ENCODE data around the gene ARHGEF33. TPM values are rescaled to one million over a fixed set of nuclear protein-coding genes. Genes with fewer than 3 reads are reported as not detected.
A peak's percentile ranks its signal among the peaks of the same experiment; 100 is the strongest.

ARHGEF33 gene
- total and polyA plus RNA-seq, 2 of the 8 experiments (the other 6 are each of a cell fraction or from before 2014, with no cell fraction given): 0.09 to 0.95 TPM

DNA sequence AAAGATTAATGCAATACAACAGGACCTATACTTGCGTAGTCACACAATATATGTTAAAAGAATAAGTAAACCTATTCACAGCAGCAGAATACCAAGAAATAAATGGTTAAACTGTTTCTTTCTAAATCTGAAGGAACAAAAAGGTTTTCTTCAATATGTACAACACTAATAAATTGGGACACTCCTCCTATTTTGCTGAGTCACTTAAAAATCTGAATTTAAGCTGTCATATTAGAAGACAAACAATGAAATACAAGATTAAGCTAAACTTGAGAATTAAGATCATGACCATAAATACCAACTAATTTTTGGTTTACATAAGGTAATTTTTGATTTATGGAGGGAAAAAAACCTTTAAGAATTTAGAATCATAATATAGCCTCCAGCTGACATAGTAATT lies 92.8 kb downstream of the ARHGEF33 start:
- H4K91ac ChIP-seq (replicated peaks; ENCODE audit: insufficient read length, low read length): no peak overlapping the region
- no peaks in the 10 kb centered on the region for H3K27me3 ChIP-seq (replicated peaks in 1 of 4; ENCODE audit: control insufficient read depth in 3 of 4, extremely low read depth in 1 of 4, insufficient read depth in 3 of 4, low read length in 3 of 4)
- peaks cover 0 to 14% (median 5%) of the 10 kb centered on the region in 4 experiments; a peak in 4 of 8 replicates for H3K36me3 ChIP-seq (ENCODE audit: control insufficient read depth in 2 of 4, insufficient read depth in 4 of 4, low read length in 3 of 4)
- no peak overlapping the region for H2AFZ ChIP-seq (ENCODE audit: low read length)
- H3K4me1 ChIP-seq (replicated peaks in 1 of 4; ENCODE audit: control insufficient read depth in 3 of 4, insufficient read depth in 4 of 4, low read length in 3 of 4): peaks cover 0 to 3% (median 0%) of the 10 kb centered on the region in 4 experiments; a peak in 1 of 7 replicates
- H3K9ac ChIP-seq (replicated peaks in 1 of 4; ENCODE audit: extremely low read depth in 1 of 4, low read depth in 3 of 4, low read length in 3 of 4): no peak overlapping the region
- H2AK5ac ChIP-seq (ENCODE audit: low read depth, low read length): no peak overlapping the region
- H3K79me2 ChIP-seq (ENCODE audit: control insufficient read depth in 1 of 2, insufficient read depth in 2 of 2, low read length in 2 of 2): no peaks in the 10 kb centered on the region
- no peak overlapping the region for H3K23ac ChIP-seq (ENCODE audit: insufficient read length)
- H2BK120ac ChIP-seq (replicated peaks; ENCODE audit: low read depth, low read length): no peak overlapping the region
- ChIA-PET POLR2A (ENCODE audit: partially characterized antibody) (interaction anchor here (1.2 kb wide), 1 partner anchor 35 kb away, joined by 3 read pairs; no protein-coding TSS in a partner anchor), CTCF (ENCODE audit: partially characterized antibody) (no interaction called here)
- H2BK15ac ChIP-seq (ENCODE audit: low read length): no peak overlapping the region
- no peak for FAIRE-seq
- TF ChIP-seq BACH1 (IDR thresholded peaks at IDR 0.05; ENCODE audit: low read length) (peak; percentile 58; the same call in 1 of the 2 replicates), POLR2A (IDR thresholded peaks at IDR 0.05; ENCODE audit: control extremely low read depth in 1 of 2, low read depth in 2 of 2, low read length in 2 of 2) (no peak), MAFK (IDR thresholded peaks at IDR 0.05; ENCODE audit: low read depth, low read length) (peak; percentile 45; the same call in 1 of the 2 replicates)
- H3K4me2 ChIP-seq (ENCODE audit: insufficient read depth in 1 of 2, low read depth in 2 of 2, low read length in 2 of 2): no peak overlapping the region
- H2BK12ac ChIP-seq (ENCODE audit: low read depth, low read length): no peak overlapping the region
- no peaks in the 10 kb centered on the region for H3K79me1 ChIP-seq (ENCODE audit: low read depth, low read length)
- no peak overlapping the region for H3K4ac ChIP-seq (replicated peaks; ENCODE audit: insufficient read length, low read depth, low read length)
- no peak overlapping the region for H4K8ac ChIP-seq (ENCODE audit: extremely low read depth, insufficient read depth, low read length)
- H2BK5ac ChIP-seq (ENCODE audit: low read depth, low read length): no peak overlapping the region
- WGBS, 2 experiments (ENCODE audit: extremely low coverage in 1 of 2, insufficient coverage in 1 of 2, insufficient read length in 1 of 2, insufficient replicate concordance in 2 of 2, low coverage in 1 of 2, low lambda C conversion rate in 2 of 2, missing lambda C conversion rate in 1 of 2): 94% methylated on average over 1 of the region's 1 CpG; no CpG with 5 or more reads in 1 of the 2 experiments
- no peak overlapping the region for H4K5ac ChIP-seq (ENCODE audit: insufficient read length, low read depth, low read length)
- no peak for DNase-seq (ENCODE audit: low read depth in 1 of 2, low spot score in 2 of 2)
- H3K56ac ChIP-seq (replicated peaks; ENCODE audit: insufficient read length, low read depth, low read length): no peak overlapping the region
- no peak overlapping the region for H3K4me3 ChIP-seq (ENCODE audit: extremely low read depth in 1 of 4, insufficient read depth in 2 of 4, low read depth in 3 of 4, low read length in 4 of 4)
- H3K9me3 ChIP-seq (ENCODE audit: insufficient read depth in 2 of 2, low read depth in 1 of 2, low read length in 1 of 2): no peaks in the 10 kb centered on the region
- H3K14ac ChIP-seq (ENCODE audit: insufficient read length): no peak overlapping the region
- H3K18ac ChIP-seq (ENCODE audit: extremely low read depth, low read length): no peak overlapping the region
- H2BK20ac ChIP-seq (ENCODE audit: low read length): no peak overlapping the region
- no peaks in the 10 kb centered on the region for H4K20me1 ChIP-seq (replicated peaks in 1 of 2; ENCODE audit: control insufficient read depth in 1 of 2, insufficient read depth in 2 of 2, low read length in 2 of 2)
- H3K23me2 ChIP-seq (ENCODE audit: low read depth, low read length): no peaks in the 10 kb centered on the region
- H3K27ac ChIP-seq (ENCODE audit: low read depth, low read length): no peak overlapping the region
